ENCODE data around the gene FAM25A.

DNA sequence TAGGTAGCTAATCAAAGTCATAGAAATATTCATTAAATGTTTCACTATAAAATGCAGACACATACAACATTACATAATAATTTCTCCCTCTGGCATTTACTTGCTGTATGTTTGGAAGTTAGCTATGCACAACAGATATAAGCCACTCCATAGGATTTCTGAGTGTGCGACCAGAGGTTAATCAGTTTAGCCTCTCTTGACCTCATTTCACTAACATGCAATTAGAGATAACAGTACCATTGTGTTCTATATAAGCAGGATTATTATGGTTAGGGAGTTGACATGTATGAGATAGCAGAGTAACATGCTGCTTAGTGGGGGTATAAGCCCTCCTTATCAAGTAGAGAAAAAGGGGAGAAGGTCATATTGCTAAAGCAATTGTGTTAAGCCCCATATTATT, 48.2 kb downstream of the FAM25A start:
- TF ChIP-seq, protein P1, sequence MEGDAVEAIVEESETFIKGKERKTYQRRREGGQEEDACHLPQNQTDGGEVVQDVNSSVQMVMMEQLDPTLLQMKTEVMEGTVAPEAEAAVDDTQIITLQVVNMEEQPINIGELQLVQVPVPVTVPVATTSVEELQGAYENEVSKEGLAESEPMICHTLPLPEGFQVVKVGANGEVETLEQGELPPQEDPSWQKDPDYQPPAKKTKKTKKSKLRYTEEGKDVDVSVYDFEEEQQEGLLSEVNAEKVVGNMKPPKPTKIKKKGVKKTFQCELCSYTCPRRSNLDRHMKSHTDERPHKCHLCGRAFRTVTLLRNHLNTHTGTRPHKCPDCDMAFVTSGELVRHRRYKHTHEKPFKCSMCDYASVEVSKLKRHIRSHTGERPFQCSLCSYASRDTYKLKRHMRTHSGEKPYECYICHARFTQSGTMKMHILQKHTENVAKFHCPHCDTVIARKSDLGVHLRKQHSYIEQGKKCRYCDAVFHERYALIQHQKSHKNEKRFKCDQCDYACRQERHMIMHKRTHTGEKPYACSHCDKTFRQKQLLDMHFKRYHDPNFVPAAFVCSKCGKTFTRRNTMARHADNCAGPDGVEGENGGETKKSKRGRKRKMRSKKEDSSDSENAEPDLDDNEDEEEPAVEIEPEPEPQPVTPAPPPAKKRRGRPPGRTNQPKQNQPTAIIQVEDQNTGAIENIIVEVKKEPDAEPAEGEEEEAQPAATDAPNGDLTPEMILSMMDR (IDR thresholded peaks at IDR 0.05), result no peak
- no peak for TF ChIP-seq POLR2A (IDR thresholded peaks at IDR 0.05)

Data from transverse colon (tissue), 3 donors.